HG02943 (cell line): Measurements from ENCODE around the gene EIF5.

Experiments
- ATAC-seq: cut with Tn5 transposase; IDR thresholded peaks from one replicate; pipeline ENCODE4 v1.9.1; 2021; ENCODE audit warnings: mild to moderate bottlenecking, low read depth, moderate library complexity; ENCODE audit not compliant: unreplicated experiment

EIF5 gene

GRCh38 chr14:103391048-103391447 is 57.0 kb downstream of the EIF5 start:
- ATAC-seq, result no peak

- ATAC-seq, result no peak
Measured at GRCh38 chr14:103392106-103392505, 58.1 kb downstream of the EIF5 start.

- ATAC-seq, result no peak
Measured at GRCh38 chr14:103392572-103392971, 58.5 kb downstream of the EIF5 start.

- no peak for ATAC-seq
Measured at GRCh38 chr14:103393070-103393469, 59.0 kb downstream of the EIF5 start.

- ATAC-seq, result no peak
Measured at GRCh38 chr14:103393676-103394626, 59.9 kb downstream of the EIF5 start.
